NCI-H524 treated with DMSO at 0.1 percent for 48 hours (cell line): Measurements from ENCODE around the gene LTB4R.

Experiments used
- DNase-seq: peaks from one replicate; lab custom pipeline; 2025; lab: John Stamatoyannopoulos, UW

LTB4R gene

DNA sequence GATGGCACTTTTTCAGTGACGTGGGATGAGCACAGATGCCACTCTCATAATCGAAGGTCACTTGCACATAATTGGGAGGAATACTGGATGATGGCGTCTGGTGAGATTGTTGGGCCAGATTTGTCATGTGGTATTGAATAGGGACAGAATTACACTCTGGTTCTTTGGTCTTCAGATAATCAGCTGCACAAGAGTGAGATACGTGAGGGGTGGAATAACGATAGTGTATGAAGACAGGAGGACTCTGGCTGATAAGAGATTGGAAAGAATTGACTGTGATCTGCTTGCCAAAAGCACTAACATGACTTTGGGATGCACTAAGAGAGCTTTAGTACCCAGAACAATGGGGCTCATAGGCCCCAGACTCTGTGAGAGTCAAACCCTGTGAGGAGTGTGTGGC lies 32.9 kb upstream of the LTB4R start:
- no peak for DNase-seq

DNA sequence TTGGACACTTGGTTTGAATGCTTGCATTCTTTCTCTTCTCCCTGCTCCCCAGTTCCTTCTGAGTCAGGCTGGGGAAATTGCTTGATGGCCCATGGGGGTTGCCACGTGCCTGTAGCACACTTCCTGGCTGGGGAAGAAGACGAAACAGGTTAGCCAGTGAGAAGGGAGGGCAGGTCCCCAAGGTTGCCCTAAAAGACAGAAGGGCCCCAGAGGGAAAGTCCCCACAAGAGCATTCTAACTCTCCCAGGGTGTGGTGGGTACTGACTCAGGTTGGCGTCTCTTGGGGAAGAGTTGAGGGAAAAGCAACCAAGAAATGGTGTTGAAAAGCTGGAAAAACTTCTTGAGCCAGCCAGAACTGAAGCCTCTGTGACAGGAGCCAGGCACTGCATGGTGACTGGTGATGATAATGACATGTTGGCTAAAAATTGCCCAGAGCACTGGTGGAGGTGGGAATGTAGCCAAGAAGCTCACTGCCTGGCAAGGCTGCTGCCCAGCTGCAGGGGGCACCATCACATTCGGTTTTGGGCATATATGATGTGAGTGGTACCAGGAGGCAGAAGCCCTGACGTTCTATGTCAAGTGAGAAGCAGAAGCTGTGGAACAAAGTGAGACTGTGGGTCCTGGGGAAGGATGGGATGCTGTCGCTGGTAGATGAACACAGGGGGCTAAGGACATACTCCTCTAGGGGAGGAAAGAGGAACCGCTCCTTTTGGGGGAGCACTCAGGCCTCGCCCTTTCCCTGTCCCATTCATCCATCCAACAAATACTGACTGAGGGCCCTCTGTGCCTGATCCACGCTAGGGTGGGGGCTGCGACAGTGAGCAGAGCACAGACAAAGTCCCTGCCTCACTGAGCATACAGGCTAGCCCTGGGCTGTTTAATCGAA lies 31.8 kb upstream of the LTB4R start:
- no peak for DNase-seq

DNA sequence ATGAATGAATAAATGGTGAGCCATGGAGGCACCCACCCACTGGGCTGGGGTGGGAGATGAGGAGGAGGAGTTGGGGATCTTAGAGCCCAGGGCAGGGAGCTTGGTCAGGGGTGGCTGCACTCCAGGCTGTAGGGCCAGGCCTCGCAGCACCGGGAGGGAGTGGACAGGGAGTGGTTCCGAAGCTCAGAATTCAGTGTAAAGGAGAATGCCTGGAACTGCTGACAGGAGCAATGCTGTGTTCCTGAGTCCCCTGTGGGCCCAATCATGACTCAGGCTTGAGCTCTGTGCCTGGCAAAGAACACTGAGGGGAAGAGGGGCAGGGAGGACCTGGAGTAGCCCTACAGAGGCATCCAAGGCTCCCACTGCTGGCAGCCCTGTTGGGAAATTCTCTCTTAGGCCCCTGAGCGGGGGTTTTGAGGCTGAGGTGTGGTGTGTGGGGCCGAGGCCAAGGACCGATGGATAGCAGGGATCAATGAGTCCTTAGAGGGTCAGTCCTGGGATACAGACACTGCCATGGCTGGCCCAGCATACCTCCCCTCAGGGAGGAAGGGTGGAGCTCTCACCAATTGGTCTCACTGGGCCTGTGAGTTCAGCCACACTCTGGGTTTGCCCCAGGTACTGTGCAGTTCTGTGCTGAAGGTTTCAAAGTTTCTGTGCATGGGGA lies 30.4 kb upstream of the LTB4R start:
- DNase-seq, result no peak

DNA sequence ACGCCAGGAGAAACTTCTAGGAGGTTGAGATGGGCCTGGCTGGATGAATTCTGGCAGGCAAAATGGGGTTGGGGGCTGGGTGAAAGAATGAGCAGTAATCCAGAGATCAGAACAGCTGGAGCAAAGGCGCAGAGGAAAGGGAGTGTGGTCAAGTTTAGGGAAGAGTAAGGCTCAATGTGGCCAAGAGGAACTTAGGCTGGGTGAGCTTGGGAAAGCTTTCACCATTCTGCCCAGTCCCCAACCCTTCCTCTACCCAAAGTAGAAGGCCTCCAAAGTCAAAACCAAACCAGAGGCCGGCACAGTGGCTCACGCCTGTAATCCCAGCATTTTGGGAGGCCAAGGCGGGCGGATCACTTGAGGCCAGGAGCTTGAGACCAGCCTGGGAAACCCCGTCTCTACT lies 29.7 kb upstream of the LTB4R start:
- no peak for DNase-seq

DNA sequence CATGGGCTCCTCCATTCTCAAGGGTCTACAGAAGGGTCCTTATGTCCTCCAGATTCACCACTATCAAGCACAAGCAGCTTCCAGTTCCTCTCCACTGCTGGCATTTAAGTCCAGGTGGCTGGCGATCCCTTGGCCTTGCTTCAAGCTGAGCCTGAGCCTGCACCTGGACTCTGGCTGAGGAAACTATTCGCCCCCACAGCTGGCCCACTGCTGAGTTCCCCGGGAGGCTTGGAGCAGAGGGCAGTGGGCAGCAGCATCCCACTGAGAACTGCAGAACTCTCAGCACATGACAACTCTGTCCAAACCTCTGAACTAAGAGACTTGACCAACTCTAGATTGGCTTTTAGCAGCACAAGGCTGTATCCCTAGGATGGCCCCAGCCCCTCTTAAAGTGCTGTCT lies 28.6 kb upstream of the LTB4R start:
- no peak for DNase-seq

DNA sequence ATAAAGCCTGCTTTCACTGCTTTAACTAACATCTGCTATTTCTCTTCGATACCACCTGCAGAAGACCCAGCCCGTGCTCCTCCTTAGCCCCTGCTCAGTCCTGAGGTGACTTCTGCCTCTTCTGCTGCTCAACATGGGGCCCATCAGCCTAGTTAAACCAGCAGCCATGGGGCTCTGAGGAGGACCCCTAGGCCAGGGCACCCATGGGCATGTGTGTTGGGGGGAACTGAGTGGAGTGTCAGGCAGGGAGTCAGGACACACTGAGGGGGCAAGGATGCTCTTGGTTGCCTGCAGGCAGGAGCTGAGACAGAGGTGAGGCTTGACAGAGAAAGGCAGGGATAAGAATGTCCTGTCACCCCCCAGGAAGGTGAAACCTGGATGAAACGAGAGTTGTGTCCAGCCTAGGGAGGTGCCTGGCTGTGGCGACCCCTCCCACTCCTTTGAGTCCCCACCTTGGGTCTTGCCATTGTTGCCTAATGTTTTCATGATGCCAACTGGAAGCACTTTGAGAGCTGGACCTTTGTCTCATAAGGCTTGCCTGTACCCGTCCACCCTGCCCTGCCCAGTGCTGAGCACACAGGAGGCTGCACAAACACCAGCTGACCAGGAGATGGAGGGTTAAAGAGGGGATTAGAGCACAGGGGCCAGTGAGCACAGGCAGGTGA lies 27.4 kb upstream of the LTB4R start:
- no peak for DNase-seq

DNA sequence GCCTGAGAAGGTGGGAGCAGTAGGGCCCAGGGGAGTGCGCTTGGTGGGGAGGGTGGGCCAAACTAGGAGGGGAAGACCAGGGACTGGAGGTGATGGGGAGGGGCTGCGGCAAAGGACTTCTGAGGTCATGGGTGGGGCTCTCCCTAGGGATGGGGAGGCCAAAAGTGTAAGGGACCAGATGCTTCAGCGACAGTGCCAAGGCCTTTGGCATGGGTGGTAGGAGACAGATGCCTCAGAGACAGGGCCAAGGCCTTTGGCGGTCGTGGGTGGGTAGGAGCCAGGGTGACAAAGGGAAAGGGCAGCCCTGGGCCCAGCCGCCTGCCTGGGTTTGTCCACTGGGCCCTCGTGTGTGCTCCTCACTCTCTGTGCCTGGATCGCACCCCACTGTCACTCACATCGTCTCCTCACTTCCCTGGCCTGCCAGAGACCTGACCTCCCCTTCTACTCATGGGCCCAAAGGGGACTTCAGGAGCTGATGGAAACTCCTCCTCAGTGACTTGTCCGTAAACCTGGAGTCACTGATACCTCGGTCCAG lies 26.7 kb upstream of the LTB4R start:
- no peak for DNase-seq

DNA sequence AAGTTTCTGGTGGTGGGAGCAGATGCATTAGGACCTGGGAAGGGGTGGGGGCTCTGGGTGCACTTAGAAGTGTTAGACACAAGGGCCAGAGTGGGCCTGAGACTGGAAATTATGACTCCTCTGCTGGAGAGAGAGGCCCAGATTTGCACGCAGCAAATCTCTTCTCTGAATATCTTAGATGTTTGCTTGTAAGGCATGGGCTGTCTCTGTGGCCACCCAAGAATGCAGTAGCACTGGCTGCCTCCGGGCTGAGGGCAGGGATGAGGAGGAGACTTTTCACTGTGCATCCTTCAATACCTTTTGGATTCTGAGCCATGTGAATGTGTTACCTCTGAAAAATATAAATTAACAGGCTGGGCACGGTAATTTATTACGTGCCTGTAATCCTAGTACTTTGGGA lies 26.0 kb upstream of the LTB4R start:
- no peak for DNase-seq

DNA sequence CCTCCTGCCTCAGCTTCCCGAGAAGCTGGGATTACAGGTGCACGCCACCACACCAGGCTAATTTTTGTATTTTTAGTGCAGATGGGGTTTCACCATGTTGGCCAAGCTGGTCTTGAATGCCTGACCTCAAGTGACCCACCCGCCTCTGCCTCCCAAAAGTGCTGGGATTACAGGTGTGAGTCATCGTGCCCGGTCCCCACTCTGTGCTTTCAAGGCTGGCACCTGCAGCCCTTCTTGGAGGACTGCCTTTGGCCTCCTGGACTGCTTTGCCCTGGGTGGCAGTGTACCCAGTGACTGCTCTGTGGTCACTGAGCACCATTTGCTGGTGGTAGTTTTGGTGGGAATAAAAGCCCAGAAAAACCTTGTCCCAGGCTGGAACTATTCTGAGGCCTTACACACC lies 24.3 kb upstream of the LTB4R start:
- no peak for DNase-seq

DNA sequence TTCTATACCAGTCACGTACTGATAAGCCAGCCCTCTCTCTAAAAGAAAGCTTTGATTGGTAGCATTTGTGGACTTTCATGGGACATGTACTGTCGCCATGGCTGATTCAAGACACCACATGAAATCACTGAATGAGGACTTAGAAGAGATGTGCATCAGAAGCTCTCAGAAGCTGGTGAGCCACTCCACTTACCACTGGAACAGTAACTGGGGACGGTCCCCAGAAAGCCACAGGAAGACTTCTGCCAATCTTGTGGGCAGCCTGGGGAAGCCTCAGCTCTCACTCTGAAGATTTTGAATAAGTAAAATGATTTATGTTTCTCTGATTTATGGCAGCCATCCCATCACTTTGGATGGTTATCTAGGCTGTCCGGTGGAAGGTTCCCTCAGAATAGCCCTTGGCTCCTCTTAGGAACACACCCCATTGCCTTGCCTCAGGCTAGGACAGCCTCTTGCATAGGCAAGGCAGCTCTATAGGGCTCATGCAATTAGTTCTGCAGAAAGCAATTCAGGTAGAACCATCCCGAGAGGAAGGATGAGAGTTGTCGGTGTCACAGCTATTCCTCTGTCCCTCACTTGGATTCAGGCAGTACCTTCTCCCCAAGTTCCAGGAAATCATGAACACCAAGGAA lies 21.5 kb upstream of the LTB4R start:
- DNase-seq, result no peak

DNA sequence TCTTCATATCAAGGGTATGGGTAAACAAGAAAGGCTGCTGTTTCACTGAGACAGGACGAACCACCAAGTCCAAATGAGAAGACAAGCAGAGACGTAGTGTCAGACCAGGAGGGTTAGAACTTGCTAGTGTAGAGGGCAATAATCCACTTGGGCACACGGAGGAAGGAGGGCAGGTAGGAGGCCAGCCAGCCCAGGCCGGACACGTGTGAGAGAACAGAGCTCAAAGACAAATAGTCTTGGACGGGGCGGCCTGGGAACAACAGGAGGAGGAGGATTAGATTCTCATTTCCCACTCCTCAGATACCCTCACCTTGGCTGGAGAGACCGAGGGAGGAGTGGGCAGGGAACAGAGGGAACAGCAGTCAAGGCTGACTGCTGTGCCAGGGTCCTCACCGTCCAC lies 20.6 kb upstream of the LTB4R start:
- DNase-seq, result no peak

DNA sequence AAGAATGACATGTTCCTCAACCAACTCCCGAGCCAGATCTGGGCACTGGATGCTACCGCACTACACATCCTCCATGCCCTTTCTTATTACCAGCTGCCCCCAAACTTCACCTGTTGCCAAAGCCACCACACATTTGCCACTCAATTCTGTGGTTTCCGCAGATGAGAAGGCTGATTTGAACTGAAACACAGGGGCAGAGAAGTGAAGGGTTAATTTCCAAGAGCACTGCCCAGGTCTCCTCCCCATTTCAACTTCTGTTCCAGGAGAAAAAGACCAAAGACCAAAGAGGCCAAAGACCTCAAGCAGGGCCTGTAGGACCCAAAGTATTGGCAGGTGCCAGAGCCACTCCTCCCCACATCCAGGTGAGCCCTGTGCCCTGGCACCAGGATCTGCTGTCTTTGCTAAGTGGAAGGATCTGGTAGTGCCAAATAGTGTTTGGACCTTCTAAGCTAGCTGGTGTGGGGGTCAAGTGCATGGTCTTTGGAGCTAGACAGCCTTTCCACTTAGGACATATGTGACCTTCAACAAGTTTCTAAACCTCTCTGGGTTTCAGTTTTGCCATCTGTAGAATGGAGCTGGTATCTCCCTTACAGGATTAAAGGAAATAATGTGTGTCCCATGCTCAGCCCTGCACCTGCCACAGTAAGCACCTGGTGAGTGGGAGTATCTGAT lies 19.7 kb upstream of the LTB4R start:
- DNase-seq, result no peak

DNA sequence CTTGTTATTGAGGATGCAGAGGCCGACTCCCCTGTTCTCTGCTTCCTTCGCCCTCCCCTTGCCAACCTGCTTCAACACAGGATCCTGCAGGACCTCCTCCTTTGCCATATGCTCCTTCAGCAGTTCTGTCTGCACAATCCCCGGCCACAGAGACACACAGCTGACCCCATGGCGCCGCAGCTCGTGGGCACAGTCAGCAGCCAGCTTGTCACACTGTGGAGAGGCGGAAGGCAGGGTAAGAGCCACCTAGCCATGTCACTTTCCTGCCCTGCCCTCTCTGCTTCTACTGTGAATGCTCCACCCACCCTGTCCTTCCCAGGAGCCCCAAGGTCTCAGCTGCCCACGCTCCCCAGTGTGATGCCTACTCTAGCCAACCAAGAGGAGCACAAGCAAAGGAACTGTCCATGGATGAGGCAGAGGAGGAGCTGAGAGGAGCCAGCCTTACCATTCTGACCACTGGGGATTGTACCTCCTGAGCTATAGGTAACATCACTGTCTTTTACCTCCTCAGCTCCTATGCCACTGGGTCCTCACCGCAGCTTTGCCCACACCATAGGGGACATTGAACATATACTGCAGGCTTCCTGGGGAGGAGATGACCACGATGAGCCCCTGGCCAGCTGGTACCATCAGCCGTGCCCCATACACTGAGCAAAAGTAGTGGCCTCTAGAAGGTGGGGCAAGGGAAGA lies 19.0 kb upstream of the LTB4R start:
- DNase-seq, result no peak

DNA sequence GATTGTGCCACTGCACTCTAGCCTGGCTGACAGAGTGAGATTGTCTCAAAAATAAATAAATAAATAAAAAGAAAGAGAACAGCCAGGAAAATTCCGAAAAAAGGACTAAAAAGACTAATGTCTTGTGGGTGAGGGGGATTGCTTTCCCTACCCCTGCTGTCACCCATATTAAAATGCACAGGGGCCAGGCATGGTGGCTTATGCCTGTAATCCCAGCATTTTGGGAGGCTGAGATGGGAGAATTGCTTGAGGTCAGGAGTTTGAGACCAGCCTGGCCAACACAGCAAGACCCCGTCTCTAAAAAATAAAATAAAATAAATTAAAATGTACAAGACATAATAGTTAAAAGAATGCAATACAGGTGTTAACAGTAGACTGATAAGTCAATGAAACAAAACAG lies 17.8 kb upstream of the LTB4R start:
- DNase-seq, result no peak

DNA sequence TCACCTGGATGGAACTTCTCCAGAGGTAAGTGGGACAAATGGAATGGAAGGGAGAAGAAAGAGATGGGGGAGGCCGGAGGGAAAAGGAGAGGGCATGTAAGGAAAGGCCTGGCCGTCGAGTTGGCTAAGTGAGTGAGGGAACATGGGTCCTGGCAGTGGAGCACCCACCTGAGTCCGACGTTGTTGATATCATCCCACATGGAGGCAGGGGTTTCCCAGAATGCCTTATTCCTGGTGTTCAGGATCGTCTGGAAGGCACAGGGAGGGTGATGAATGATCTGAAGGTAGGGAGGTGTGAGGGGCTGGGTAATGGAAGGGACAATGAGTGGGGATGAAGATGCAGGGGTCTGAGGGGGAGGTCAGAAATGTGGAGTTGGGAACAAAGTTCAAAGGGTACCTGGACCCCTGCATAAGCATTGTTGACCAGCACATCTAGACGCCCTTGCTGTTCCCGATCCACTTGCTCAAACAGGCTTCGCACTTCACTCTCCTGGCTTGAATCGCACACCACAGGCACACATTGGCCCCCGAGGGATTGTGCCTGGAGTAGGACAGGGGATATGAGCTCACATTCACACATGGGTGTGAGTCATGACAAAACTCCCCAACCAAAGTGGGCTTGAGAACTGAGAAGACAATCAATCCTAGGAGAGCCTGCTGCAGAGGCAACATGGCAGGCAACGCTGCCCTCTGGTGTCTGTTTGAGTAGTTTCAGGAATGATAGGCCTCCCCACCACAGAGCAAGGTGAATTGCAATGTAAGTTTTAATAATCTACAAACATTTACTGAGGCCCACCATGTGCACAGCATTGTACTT lies 14.8 kb upstream of the LTB4R start:
- DNase-seq, result no peak

DNA sequence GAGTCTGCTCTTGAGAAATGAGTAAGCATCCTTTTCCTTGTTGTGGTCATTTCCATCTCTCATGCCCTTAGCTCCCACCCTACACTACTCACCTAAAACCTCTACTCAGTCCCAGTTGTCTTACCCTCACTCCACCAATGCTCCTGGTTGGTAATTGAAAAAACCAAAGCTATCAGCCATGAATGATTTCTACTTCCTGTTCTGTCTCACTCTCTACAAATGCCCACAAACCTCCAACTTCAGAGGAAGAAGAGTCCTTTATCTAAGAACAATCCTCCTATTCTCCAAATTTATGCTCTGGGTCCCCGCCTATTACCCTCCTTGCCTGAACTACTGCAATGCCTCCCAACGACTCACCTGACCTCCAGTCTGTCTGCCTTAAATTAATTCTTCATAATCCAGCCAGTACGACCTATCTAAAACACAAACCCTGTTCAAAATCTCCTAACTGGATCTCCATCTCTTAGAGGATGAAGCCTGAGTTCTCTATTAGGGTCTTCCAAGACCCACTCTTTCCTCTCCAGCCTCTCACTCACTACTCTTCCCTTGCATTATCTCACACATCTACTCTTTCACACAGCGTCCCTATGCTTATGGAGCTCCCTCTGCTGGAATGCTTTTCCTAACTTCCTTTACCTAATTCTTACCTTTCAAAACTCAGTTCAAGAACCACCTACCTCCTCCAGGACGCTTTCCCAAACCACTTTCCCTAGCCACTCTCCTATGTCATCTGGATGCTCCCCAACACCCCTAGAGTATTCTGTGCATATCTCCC lies 13.9 kb upstream of the LTB4R start:
- no peak for DNase-seq

DNA sequence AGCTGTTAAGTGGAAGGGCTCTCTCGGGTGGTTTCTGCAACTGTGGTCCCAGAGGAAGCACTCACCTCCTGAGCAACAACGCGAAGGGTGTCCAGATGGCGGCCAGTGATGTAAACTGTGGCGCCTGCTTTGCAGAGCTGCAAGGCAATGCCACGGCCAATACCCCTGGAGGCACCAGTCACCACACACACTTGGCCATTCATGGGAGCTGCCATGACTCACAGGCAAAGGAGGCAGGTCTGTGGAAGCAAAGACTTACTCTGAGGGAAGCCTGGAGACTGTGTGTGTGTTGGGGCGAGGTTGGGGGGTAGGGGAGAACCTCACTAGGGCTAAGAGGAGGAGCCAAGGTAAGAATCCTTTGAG lies 12.4 kb upstream of the LTB4R start:
- DNase-seq, result no peak

DNA sequence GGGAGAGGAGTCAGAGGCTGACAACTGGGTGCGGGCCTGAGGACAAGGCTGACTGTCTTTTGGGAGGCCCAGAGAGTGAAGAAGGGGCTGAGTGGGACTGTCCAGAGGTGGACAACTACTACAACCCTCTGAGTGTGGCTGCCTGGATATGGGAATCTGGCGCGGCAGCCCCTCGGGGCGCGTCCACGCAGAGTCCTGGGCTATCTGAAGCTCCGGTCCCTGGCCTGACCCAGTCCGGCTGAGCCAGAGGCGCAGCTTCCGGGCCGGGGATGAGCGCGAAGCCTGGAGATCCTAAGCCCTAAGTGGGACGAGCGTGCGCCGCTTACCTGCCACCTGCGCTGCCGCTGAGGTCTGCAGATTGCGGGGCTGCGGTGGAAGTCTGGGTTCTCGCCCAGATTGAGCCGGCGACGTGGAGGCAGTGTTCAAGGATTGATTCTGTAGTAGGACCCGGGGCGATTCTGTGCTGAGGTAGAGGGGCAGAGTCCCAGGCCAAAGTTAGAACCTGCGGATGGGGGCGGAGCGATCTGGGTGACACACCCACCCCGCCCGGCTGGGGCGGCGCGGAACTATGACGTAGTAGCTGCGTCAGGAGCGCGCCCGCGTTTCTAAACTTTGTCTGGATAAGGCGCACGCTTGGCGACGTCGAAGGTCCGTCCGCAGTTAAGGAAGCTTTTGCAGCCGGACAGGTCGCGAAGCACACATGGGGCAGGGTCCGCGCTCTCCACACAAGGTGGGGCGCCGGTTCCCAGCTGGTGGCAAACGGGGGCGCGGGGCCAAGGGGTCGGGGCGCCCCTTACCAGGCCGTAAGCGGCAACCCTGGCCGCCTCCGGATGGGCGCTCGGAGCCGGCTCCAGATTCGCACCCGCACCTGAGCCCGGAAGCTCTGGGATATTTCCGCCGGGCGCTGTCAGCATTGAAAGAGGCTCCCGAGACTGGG lies 11.8 kb upstream of the LTB4R start, which contains the start of the genes DHRS1 and NOP9:
TSS of gene DHRS1 (minus strand) at position 526 of the 937 bp plus-strand sequence. CDS start 674 bp downstream, outside the sequence.
TSS of gene NOP9 (plus strand) at position 596 of the 937 bp plus-strand sequence. CDS start at position 701, 105 bp downstream.
- no peak for DNase-seq
